Breast epithelium (tissue), 3 donors: ENCODE measurements around the gene TOX2.

Experiments
- CTCF ChIP-seq, 3 donors: fragments of 450-650 bp; IDR thresholded peaks; one replicate each; pipeline ENCODE4 v1.5.1; 2016 to 2017; ENCODE audit warnings: antibody characterized with exemption in 3 of 3, mild to moderate bottlenecking in 3 of 3, moderate library complexity in 3 of 3
- POLR2A ChIP-seq: fragments of 450-650 bp; IDR thresholded peaks from one replicate; pipeline ENCODE4 v1.6.1; 2016; ENCODE audit warnings: antibody characterized with exemption, mild to moderate bottlenecking, moderate library complexity
- POLR2AphosphoS5 ChIP-seq, 3 donors: sonication (generic); formaldehyde crosslinking; IDR thresholded peaks; one replicate each; pipeline ENCODE4 v1.6.1; 2017; ENCODE audit warnings: antibody characterized with exemption in 3 of 3

- no peak for TF ChIP-seq POLR2A
- no peak for TF ChIP-seq CTCF (IDR thresholded peaks at IDR 0.05)
- TF ChIP-seq POLR2AphosphoS5 (IDR thresholded peaks at IDR 0.05): no peak
These were observed 199.1 kb downstream of the TOX2 start for GRCh38 chr20:44113618-44114376.
